Jurkat, Clone E6-1 (cell line): ENCODE data around the gene NCOA5.
"Not testable (repeated sequence)": the region's sequence is repeated elsewhere in the genome, so short reads cannot be mapped to it uniquely, and the experiment has no call there.

Source experiments
- DNase-seq: peaks from one replicate; pipeline ENCODE4 v3.0.0-alpha.2; 2011; ENCODE audit warnings: low read depth, low spot score
- H3K4me3 ChIP-seq: 2 replicates; pipeline ENCODE4 v1.5.1; 2011; ENCODE audit warnings: mild to moderate bottlenecking, low read length, control low read depth, moderate library complexity

Gene NCOA5

DNA sequence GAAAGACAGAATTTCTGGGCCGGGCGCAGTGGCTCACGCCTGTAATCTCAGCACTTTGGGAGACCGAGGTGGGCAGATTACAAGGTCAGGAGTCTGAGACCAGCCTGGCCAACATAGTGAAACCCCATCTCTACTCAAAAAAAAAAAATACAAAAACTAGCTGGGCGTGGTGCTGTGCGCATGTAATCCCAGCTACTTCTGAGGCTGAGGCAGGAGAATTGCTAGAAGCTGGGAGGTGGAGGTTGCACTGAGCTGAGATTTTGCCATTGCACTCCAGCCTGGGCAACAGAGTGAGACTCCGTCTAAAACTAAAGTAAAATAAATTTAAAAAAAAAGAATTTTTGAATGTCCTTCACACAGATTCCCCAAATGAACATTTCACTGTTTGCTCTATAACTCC is 10.7 kb upstream of the NCOA5 start:
- DNase-seq, H3K4me3 ChIP-seq: not testable (repeated sequence)

DNA sequence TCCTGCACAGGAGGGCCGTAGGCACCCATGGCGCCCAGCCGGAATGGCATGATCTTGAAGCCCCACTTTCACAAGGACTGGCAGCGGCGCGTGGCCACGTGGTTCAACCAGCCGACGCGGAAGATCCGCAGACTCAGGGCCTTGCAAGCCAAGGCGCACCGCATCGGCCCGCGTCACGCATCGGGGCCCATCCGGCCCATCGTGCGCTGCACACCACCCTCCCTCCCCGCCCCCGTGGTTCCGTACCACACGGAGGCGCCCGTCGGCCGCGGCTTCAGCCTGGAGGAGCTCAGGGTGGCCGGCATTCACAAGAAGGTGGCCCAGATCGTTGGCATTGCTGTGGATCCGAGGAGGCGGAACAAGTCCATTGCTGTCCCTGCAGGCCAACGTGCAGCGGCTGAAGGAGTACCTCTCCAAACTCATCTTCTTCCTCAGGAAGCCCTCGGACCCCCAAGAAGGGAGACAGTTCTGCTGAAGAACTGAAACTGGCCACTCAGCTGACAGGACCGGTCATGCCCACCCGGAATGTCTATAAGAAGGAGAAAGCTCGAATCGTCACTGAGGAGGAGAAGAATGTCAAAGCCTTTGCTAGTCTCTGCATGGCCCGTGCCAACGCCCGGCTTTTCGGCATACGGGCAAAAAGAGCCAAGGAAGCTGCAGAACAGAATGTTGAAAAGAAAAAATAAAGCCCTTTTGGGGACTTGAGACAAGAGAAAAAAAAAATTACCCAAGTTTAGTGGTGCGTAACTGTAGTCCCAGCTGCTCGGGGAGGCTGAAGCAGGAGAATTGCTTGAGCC is 9.9 kb upstream of the NCOA5 start:
- H3K4me3 ChIP-seq = no peak overlapping the region
- DNase-seq = no peak

DNA sequence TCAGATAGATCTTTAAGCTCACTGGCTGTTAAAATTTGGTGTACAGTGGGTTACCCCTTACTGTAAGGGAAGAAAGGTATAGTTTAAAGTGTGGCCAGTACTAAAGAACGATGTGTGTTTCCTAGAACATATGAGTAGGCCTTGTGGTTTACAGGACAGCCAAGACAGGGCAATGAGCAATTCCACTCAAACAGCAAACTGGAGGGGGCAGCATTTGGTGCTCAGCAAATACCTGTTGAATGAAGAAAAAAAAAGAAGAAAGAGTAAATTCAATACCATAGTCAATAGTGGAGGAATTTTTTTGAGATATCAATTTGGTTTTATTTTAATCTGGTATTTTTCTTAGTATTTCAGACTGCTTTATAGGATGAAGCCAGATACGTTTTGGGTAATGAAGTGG is 3.8 kb upstream of the NCOA5 start:
- H3K4me3 ChIP-seq = no peak overlapping the region
- DNase-seq = no peak

DNA sequence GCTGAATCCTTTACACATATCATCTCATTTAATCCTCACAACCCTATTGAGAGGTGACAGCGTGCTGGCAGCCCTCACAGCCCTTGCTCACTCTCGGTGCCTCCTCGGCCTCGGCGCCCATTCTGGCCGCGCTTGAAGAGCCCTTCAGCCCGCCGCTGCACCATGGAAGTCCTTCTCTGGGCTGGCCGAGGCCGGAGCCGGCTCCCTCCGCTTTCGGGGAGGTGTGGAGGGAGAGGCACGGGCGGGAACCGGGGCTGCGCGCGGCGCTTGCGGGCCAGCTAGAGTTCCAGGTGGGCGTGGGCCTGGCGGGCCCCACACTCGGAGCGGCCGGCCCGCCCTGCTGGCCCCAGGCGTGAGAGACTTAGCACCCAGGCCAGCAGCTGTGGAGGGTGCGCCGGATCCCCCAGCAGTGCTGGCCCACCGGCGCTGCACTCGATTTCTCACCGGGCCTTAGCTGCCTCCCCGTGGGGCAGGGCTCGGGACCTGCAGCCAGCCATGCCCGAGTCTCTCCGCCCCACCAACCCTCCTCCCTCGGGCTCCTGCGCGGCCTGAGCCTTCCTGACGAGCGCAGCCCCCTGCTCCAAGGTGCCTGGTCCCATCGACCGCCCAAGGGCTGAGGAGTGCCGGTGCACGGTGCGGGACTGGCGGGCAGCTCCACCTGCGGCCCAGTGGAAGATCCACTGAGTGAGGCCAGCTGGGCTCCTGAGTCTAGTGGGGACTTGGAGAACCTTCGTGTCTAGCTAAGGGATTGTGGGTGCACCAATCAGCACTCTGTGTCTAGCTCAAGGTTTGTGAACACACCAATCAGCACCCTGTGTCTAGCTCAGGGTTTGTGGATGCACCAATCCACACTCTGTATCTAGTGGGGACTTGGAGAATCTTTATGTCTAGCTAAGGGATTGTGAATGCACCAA is 2.1 kb upstream of the NCOA5 start:
- DNase-seq, H3K4me3 ChIP-seq: not testable (repeated sequence)

DNA sequence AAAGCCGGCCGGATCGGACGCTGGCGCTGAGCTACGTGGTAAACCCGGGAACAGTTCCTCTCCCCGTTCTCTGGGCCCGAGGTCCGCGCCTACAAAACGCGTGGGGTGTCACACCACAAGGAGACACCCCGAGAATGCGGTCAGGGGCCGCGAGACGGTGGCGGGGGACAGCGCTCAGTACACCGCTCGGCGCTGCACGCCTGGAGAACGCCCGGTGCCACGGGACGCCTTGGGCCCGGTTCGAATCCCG is 670 bp downstream of the NCOA5 start:
- H3K4me3 ChIP-seq = peak overlapping the region; percentile 83
- no peak for DNase-seq

DNA sequence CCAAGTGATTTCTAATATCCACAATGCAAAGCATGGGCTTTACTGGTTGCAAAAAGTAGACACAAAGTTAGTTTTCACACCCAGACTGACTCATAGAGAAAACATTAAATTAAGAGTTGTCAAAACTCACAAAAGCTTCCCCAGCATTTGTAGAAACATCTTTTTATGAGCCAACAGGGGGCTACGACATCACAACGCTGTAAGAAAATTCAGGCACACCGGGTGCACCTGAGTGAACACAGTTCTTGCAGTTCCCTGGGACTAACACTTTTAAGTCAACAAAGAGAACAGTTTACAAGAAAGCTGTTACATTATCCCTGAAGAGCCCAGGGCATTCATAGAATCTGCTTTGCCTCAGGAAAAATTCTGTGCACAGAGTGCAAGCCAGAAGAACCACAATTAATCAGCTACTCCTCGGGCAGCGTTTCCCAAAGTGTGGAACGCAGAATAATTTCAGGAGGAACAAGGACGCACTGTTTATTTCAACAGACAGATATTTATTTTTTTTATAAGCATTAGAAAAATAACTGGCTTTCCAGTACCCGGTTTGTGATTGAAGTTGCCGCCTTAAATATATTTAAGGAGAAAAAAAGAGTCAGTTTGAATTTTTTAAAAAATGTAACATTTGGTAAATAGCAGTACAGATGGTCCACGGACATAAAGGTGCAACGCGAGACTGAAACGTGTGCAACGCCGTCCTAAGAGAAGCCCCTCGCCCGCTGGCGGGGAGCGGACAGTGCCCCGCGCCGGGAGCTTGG is 1.2 kb downstream of the NCOA5 start:
- peak overlapping the region; percentile 83 for H3K4me3 ChIP-seq
- DNase-seq = peak; percentile 45

DNA sequence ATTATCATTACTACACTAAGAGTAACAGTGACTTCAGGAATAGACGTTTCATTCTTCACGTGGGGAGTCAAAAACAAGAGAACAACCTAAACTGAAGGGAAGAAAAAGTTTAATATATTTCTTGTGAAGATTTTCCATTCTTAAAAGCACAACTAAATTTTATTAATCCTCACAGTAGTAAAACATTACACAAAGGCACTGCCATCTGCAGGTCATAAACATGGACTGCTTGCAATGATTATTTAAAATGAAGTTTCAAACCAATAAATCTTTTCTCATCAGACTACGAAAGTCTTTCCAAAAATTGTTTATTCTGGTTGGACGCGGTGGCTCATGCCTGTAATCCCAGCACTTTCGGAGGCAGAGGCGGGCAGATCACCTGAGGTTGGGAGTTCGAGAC is 2.6 kb downstream of the NCOA5 start:
- no peak for DNase-seq
- H3K4me3 ChIP-seq = no peak overlapping the region

DNA sequence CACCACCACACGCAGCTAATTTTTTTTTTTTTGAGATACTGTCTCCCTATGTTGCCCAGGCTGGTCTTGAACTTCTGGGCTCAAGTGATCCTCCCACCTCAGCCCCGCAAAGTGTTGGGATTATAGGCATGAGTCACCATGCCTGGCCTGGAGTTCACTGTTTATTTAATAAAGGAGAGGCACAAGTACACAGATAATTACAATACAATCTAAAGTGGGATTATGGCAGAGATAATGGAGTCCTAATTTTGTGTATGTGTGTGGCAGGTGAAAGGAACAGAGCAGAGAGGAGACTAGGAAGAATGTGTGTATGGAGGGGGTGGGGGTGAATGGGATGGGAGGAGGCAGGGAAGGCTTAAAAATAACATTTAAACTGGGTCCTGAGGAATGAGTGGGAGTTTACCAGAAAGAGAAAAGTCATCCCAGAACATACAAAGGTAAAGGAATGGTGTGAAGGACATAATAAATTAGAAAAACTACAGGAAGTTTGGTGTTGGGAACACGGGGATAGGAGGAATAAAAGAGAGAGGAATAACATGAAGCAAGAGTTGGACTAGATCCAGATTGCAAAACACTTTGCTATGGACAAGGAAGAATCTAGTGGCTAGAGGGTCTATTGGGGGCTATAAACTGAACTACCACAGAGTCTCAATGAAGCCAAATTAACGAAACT is 4.4 kb downstream of the NCOA5 start:
- no peak for DNase-seq
- no peak overlapping the region for H3K4me3 ChIP-seq

DNA sequence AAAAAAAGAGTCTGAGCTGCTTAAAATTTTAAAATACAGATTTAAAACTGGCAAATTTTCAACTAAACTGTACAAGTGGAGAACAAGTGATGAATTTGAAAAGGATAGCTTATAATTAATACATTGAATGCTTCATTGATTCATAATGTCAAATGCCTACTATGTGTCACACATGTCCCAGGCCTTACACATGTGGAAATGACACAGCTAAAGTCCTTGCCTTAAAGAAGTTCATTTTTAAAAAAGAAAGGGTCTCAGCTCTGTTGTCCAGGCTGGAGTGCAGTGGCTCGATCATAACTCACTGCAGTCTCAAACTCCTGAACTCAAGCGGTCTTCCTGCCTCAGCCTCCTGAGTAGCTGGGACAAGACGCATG is 5.0 kb downstream of the NCOA5 start:
- no peak overlapping the region for H3K4me3 ChIP-seq
- DNase-seq = no peak

DNA sequence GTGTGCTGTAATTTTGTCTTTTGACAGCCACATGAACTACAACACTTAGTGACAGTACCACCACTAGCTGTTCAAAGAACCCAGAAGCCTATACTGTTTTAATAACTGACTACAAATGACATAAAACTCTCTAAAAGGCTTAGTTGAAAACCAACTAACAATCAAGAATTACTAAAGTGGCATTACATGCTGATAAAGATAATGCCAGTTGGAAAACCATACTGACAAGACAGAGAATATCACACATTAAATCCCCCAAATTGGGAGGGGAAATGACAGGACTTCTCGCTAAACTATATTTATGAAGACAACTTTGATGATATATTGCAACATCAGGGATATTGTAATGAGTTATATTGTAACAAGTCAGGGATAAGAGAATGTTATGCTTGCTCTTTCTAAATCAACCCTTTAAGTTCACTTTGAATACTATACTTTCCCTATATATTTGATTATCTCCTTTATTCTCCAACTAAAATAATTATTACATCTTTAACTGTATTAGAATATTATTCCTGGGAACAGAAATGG is 6.2 kb downstream of the NCOA5 start:
- DNase-seq = no peak
- H3K4me3 ChIP-seq = no peak overlapping the region

DNA sequence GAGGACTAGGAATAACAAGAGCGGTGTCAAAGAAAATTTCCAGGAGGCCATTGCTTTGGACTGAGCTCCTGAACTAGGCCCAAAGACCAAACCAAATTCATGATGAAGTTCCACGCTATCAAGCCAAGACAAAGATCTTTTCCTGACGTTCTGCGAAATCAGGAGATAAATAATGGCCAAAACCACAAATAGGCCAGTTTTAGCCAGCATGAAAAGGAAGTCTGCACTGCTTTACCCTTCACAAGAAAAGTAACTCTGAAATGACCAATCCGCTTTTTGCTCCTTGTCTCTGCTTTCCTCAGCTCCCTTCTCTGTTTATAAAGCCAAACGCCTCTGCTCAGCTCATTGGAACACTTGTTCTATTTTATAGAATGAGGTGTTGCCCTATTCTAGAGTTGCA is 6.7 kb downstream of the NCOA5 start:
- no peak overlapping the region for H3K4me3 ChIP-seq
- no peak for DNase-seq

DNA sequence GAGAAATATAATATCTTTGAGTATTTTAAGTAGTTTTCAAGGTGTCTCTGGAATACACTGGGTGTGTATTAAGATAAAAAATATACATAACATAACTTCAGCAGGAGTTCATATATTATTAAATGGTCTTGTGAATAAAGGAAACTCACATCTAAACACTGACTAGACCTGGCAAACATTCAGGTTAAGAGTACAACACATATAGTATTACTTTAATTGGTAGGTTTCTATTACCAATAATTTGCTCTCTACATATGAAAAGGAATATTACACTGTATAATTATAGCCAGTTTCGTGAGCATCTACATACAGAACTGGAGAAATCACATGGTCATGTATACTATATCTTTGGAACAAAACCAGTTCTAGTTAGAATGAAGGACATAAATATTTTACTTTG is 8.7 kb downstream of the NCOA5 start:
- no peak overlapping the region for H3K4me3 ChIP-seq
- DNase-seq = no peak

DNA sequence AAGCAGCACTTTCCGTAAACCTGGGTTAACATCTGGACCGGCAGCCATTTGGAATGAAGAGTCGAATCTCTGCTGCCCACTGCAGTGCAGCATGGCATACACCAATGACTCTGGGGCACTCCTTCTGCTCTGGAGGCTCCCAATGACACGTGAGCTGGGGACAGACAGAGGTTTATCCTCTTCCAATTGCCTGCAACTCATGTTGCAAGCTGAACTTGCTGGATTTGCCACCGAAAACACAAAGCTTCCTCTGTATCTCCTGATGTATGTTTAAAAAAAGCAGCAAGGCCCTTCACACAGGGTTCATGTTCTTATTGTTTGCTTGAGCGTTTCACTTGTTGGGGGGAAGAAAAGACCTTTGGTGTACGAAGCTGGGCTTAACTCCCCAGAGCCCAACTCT is 10.8 kb downstream of the NCOA5 start:
- DNase-seq = no peak
- no peak overlapping the region for H3K4me3 ChIP-seq

DNA sequence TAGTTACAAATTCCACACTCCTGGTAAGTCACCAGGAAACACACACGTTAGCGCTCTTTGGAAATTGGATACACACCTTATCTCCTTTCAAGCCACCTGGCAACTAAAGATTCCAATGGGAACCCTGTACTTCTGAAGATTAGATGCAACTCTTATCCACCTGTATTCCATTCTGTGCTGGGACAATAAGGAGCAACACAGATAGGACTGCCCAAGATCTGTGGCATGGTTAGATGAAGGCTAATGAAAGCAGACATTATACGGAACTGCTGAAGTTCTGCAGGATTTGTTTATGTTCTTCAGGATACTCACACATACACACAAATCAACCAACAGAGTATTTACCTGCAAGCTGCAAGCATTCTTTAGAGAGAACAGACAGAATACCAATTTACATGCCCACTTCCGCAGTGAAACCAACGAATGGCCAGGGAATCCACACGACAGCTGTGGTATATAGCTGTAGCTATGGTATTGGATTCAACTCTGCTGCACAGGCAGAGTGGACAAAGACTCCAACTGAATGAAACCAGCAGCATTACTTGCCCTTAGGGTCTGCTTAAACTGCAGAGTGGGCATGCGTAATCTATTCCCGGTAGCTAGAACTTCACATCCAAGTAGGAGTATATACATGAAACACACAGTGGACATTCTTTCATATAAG is 12.0 kb downstream of the NCOA5 start:
- H3K4me3 ChIP-seq = no peak overlapping the region
- DNase-seq = no peak

DNA sequence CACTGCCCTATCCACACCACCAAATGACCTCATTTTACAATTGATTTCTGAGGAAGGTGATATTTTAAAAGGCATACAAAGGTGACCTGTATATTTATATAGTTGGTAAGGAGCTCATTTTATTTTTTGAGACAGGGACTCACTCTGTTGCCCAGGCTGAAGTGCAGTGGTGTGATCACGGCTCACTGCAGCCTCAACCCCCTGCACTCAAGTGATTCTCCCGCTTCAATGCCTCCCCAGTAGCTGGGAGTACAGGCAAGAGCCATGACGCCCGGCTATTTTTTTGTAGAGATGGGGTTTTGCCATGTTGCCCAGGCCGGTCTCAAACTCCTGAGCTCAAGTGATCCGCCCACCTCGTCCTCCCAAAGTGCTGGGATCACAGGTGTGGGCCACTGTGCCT is 13.0 kb downstream of the NCOA5 start:
- no peak overlapping the region for H3K4me3 ChIP-seq
- DNase-seq = no peak

DNA sequence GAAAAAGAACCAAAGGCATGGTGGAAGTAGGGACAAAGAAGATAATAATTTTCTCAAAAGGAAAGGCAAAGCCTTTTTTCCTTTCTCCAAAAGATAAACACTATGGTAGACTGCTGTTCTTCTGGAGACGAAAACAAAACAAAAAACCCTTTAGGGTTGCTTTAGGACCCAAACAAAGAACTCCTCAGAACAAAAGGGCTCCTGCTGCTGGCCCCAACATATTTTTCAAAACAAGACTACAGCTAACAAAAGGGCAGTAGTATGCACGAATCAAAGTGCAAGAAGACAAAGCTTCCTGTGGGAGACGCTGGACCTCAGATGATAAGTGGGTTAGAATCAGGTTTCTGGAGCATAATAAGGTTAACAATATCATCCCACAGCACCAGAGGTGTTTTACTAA is 15.8 kb downstream of the NCOA5 start:
- DNase-seq = no peak

DNA sequence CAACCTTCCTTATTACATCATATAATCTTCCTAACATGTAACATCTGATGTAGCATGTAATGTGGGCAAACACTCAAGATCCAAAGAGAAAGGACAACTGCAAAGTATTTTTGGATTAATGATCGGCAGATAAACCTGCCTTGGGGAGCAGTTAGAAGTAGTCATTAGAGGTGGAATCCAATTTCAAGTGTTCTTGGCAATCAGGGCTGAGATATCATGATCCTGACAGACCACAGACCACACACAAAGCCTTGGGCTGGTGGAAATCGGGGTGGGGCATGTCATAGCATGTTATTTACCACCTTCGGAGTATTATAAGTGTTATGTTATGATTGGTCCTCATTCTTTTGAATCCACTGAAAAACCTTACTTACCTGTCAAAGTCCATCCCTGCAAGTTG is 16.3 kb downstream of the NCOA5 start:
- DNase-seq = no peak
- no peak overlapping the region for H3K4me3 ChIP-seq

More for the DNA sequence above, 15.8 kb downstream of the NCOA5 start:
- H3K4me3 ChIP-seq = no peak overlapping the region

DNA sequence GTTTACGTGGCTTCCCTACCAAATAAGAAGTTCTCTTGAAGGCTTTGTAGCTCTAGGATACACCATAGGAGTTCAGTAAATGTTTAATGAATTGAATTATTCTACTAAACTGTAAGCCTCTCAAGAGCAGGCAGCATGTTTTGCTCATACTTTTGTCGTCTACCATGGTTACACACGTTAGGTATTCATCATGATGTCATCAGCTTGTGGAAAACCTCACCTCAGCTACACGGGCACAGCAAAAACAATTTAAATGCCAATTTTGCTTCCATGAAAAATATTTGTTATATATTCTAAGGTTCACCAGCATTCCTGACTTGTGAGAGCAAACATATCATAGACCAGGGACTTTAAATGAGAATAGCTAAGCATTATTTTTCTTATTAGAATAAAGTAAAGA is 16.7 kb downstream of the NCOA5 start:
- no peak for DNase-seq
- no peak overlapping the region for H3K4me3 ChIP-seq

DNA sequence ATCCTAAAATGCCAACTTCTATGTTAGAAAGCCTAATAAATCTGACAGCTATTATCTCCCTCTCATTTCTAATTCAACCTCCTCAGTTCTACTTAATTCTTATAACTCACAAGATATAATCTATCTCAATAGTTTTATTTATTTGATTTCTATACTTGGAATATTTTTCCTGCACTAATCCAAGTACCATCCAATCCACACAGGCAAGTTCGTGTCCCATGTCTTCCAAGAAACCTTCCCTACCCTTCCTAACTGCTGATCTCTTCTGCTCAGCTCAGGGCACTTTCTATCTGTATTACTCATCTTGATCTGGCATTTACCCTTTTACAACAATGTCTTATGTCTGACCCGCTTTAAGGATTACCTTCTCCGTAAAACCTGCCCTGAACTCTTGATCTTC is 18.2 kb downstream of the NCOA5 start:
- H3K4me3 ChIP-seq = no peak overlapping the region
- DNase-seq = no peak
